ENCODE results near the gene MYORG.
A peak's percentile ranks its signal among the peaks of the same experiment; 100 is the strongest.

MYORG gene

GRCh38 chr9:34332076-34332964 is 44.4 kb downstream of the MYORG start:
- DNase-seq = no peak

DNA sequence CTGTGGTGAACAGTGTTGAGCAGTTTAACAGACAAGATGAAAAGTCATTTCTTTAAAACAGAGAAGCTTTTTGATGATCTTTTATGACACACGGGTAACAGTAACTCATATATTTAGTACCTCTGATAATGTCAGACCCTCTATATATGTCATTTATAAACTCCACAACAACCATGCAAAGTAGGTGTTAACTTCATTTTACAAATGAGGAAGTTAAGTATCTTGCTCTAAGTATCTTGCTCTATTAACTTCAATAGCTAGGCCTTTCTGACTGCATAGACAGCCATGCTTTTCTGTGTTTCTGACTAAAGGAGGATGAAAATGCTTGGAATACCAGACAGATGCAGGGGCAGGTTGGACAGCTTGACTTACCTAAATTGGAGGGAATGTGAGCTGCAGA is 45.5 kb downstream of the MYORG start:
- DNase-seq = no peak

GRCh38 chr9:34328987-34329832 is 47.5 kb downstream of the MYORG start, which contains the start of the genes KIF24 and NUDT2:
Gene KIF24 (minus strand): TSS chr9:34329268. CDS start chr9:34311346, 17,922 bp downstream.
Gene NUDT2 (plus strand): TSS chr9:34329569. CDS start chr9:34339040, 9,471 bp downstream.
- peak; percentile 92 for DNase-seq

DNA sequence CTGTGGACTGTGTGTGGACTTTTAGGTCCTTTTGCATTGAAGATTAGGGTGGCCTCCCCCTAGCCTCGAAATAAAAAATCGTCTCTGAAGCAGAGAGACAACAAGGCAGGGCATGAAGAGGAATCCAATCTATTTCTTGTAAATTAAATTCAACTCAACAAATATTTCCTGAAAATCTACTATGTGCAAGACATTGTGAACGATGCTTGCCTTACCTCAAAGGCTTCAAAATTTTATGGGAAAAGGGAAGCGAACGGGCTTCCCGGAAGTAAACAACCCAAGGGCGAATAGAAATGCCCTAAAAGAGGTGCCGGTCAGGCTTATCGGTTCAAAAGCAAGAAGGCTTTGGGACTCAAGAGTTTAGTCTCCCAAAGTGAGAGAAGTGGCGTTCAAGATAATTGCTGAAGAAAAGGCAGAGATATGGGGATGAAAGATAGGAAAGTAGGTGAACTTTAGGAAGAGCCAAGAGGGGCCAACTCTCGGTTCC is 48.2 kb downstream of the MYORG start:
- no peak for DNase-seq

DNA sequence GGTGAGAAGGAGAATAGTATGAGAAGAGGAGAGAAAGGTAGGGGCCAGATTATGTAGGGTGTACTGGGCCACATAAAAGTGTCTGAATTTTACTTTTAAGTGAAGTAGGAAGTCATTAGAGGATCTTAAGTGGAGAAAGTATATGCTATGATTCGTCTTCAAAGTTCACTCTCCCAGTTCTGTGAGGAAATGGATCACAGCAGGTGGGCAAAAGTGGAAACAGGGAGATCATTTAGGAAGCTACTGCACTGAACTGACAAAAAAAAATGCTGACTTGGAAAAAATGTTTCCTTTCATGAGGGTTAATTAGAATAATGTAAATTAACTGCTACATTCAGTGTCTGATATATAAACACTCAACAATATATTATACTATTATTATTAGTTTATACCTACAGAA is 50.0 kb downstream of the MYORG start:
- no peak for DNase-seq

DNA sequence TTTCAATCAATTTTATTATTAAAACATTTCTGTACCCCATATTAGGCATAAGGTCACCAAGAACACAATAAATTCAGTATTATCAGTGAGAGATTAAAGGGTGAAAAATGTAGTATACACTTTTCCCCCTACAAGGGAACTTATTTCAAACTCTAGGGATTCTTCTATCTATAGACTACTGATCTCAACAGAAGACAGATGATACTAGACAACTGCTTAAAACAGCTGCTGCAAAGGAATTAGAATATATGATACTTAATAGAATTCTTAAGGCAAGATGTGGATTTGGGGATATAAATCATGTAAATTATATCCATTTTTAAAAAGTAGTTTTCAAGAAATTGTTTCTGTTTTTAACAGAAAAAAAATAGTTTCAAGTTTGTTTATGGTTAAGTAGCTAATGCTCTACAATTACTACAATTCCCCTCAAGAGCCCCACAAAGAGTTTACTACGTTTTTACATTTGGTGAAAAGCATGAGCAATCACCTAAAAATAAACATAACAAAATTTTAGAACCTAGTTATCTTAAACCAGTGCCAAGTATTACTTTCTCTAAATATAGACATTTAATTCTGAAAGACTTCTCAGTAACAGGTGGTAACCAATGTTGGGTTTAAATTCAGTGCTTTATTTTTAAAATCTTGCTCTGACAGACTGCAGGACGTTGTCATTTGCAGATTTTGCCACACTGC is 53.7 kb downstream of the MYORG start:
- no peak for DNase-seq

GRCh38 chr9:34321451-34321850 is 55.2 kb downstream of the MYORG start:
- DNase-seq = no peak

DNA sequence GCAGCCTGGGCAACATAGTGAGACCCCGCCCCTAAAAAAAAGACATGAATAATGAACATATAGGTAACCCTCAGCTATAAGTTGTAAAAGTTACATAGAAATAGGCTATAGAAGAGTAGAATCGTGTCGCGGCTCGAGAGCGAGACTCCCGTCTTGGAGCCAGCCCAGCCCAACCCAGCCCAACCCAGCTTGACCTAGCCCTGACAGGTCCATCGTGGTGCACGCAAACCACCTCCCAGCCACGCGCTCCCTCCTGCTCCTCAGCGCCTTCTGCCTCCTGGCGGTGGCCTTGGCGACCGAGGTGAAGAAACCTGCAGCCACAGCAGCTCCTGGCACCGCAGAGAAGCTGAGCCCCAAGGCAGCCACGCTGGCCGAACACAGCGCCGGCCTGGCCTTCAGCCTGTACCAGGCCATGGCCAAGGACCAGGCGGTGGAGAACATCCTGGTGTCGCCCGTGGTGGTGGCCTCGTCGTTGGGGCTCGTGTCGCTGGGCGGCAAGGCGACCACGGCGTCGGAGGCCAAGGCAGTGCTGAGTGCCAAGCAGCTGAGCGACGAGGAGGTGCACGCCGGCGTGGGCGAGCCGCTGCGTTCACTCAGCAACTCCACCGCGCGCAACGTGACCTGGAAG is 58.4 kb downstream of the MYORG start:
- no peak for DNase-seq

DNA sequence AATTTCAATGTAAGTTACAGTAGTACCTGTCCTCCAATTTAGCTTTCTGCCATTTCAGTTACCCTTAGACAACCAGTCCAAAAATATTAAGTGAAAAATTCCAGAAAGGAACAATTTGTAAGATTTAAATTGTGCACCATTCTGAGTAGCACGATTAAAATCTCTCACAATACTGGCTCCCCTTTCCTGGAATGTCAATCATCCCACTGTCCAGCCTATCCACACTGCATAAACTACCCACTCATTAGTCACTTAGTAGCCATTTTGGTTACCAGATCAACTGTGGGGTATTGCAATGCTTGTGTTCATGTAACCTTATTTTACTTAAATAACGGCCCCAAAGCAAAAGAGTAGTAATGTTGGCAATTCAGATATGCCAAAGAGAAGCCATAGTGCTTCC is 59.3 kb downstream of the MYORG start:
- no peak for DNase-seq

Measured in T-helper 9 cell (primary cell).